ENCODE data around the gene TPM1. TPM values are rescaled to one million over a fixed set of nuclear protein-coding genes. Genes with fewer than 3 reads are reported as not detected.

Gene TPM1
- total and polyA plus RNA-seq, 9 of the 15 experiments (the other 6 are each of a cell fraction or from before 2014, with no cell fraction given) = 8.1 to 53.9 (median 43.1) TPM

- TF ChIP-seq ZFP36 (IDR thresholded peaks at IDR 0.05; ENCODE audit: low read depth, low read length, partially characterized antibody) (peak; percentile 27), RAD21 (CRISPR knock-in tag; conservative IDR thresholded peaks at IDR 0.05 in 1 of 2, IDR thresholded peaks at IDR 0.05 in 1 of 2) (peak in 1 of 2 experiments; percentile 28; a peak in 2 of 4 replicates), CTCF (IDR thresholded peaks at IDR 0.05 in 2 of 3, conservative IDR thresholded peaks at IDR 0.05 in 1 of 3; ENCODE audit: insufficient read depth in 2 of 3, low read depth in 1 of 3, low read length in 3 of 3) (peak in 1 of 3 experiments; percentile 27; a peak in 1 of 6 replicates), MCM7 (IDR thresholded peaks at IDR 0.05) (no peak)
- Histone ChIP-seq H3K4me2 (ENCODE audit: insufficient read depth, low read length) (no peak overlapping the region), H3K9me3 (replicated peaks; ENCODE audit: control insufficient read depth, insufficient read depth, low read depth, low read length) (no peaks in the 10 kb centered on the region), H3K9me1 (ENCODE audit: control insufficient read depth, insufficient read depth, low read length) (no peaks in the 10 kb centered on the region), H4K20me1 (replicated peaks; ENCODE audit: control insufficient read depth, insufficient read depth, low read length) (no peaks in the 10 kb centered on the region), H3K27ac (ENCODE audit: extremely low read depth, low read depth, low read length) (no peak overlapping the region), H3K27me3 (ENCODE audit: control insufficient read depth in 2 of 2, insufficient read depth in 2 of 2, low read length in 2 of 2) (peaks cover 8 to 34% of the 10 kb centered on the region in 2 experiments; a peak in 4 of 5 replicates), H3K36me3 (ENCODE audit: control insufficient read depth, insufficient read depth, low read length) (no peaks in the 10 kb centered on the region), H3K4me1 (replicated peaks in 1 of 2; ENCODE audit: control insufficient read depth in 2 of 2, insufficient read depth in 2 of 2, low read length in 2 of 2) (no peaks in the 10 kb centered on the region), H3K9ac (ENCODE audit: insufficient read depth in 1 of 2, low read depth in 2 of 2, low read length in 2 of 2) (no peak overlapping the region), H3K4me3 (no peak overlapping the region), H2AFZ (ENCODE audit: low read depth, low read length) (no peak overlapping the region), H3K79me2 (ENCODE audit: control insufficient read depth, insufficient read depth, low read length) (no peaks in the 10 kb centered on the region)
- DNase-seq (ENCODE audit: extremely low read depth in 1 of 4, low spot score in 3 of 4) (peak in 1 of 4 experiments; percentile 26), ATAC-seq (peak; percentile 73), FAIRE-seq (peak; percentile 42)
- in situ Hi-C loops (cut with MboI) (no loop called here), intact Hi-C loops (cut with micrococcal nuclease) (no loop called here)
- ChIA-PET CTCF (ENCODE audit: low intra/inter-chr PET ratio) (no interaction called here), POLR2A (no interaction called here)
- no TSS peak for BruUV-seq (replicated peaks)
- 2% methylated on average over 6 of the region's 6 CpGs for WGBS (ENCODE audit: insufficient coverage, low coverage, missing lambda C conversion rate)
Observed at GRCh38 chr15:63025460-63025859, 17.1 kb upstream of the TPM1 start.
